ENCODE results near the gene TMEM18.

DNA sequence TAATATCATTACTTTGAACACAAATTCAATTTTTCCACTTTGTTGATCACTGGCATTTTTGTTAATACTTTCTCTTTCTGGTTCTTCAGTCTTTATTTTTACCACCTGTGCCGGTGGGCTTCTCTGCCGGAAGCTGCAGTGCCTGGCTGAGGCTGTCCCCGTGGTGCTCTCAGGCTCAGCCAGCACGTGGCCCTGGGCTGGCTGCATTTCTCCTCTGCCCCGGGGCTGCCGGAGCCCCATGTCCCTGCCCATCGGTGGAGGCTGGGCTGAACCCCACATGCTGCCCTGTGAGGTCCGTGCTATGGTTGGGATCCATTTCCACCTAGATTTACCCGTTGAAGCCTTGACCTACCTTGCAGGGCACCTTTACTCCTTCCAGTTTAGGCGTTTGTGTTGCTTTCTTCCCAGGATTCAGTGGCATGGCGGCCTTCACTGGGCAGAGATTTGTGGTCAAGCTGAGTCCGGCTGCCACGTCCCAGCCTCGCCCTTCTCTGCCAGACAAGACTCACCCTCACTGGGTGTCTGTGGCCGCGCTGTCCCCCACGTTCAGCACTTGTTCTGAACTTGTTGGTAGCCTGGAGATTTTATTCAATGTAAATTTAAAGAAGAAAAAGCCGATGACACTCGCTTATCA, 12.8 kb upstream of the TMEM18 start:
- TF ChIP-seq, protein P1, sequence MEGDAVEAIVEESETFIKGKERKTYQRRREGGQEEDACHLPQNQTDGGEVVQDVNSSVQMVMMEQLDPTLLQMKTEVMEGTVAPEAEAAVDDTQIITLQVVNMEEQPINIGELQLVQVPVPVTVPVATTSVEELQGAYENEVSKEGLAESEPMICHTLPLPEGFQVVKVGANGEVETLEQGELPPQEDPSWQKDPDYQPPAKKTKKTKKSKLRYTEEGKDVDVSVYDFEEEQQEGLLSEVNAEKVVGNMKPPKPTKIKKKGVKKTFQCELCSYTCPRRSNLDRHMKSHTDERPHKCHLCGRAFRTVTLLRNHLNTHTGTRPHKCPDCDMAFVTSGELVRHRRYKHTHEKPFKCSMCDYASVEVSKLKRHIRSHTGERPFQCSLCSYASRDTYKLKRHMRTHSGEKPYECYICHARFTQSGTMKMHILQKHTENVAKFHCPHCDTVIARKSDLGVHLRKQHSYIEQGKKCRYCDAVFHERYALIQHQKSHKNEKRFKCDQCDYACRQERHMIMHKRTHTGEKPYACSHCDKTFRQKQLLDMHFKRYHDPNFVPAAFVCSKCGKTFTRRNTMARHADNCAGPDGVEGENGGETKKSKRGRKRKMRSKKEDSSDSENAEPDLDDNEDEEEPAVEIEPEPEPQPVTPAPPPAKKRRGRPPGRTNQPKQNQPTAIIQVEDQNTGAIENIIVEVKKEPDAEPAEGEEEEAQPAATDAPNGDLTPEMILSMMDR (IDR thresholded peaks at IDR 0.05; ENCODE audit: poor library complexity, severe bottlenecking), result no peak
- TF ChIP-seq, protein P2, sequence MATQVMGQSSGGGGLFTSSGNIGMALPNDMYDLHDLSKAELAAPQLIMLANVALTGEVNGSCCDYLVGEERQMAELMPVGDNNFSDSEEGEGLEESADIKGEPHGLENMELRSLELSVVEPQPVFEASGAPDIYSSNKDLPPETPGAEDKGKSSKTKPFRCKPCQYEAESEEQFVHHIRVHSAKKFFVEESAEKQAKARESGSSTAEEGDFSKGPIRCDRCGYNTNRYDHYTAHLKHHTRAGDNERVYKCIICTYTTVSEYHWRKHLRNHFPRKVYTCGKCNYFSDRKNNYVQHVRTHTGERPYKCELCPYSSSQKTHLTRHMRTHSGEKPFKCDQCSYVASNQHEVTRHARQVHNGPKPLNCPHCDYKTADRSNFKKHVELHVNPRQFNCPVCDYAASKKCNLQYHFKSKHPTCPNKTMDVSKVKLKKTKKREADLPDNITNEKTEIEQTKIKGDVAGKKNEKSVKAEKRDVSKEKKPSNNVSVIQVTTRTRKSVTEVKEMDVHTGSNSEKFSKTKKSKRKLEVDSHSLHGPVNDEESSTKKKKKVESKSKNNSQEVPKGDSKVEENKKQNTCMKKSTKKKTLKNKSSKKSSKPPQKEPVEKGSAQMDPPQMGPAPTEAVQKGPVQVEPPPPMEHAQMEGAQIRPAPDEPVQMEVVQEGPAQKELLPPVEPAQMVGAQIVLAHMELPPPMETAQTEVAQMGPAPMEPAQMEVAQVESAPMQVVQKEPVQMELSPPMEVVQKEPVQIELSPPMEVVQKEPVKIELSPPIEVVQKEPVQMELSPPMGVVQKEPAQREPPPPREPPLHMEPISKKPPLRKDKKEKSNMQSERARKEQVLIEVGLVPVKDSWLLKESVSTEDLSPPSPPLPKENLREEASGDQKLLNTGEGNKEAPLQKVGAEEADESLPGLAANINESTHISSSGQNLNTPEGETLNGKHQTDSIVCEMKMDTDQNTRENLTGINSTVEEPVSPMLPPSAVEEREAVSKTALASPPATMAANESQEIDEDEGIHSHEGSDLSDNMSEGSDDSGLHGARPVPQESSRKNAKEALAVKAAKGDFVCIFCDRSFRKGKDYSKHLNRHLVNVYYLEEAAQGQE (IDR thresholded peaks at IDR 0.05; ENCODE audit: borderline replicate concordance), result no peak
- TF ChIP-seq TAF1 (IDR thresholded peaks at IDR 0.05; ENCODE audit: low read depth), result no peak
- TF ChIP-seq POLR2AphosphoS5 (IDR thresholded peaks at IDR 0.05), result no peak
- TF ChIP-seq SMC3 (conservative IDR thresholded peaks at IDR 0.05; ENCODE audit: poor library complexity), result no peak
- TF ChIP-seq MXI1 (conservative IDR thresholded peaks at IDR 0.05; ENCODE audit: poor library complexity, severe bottlenecking), result no peak
- no peak for TF ChIP-seq EP300 (conservative IDR thresholded peaks at IDR 0.05; ENCODE audit: poor library complexity, severe bottlenecking)
- no peak for TF ChIP-seq RAD21 (conservative IDR thresholded peaks at IDR 0.05)

Data from neural cell (in vitro differentiated cells).